Natural killer cell (primary cell): ENCODE results near the gene NPEPPS. TPM values are rescaled to one million over a fixed set of nuclear protein-coding genes. Genes with fewer than 3 reads are reported as not detected.
A peak's percentile ranks its signal among the peaks of the same experiment; 100 is the strongest.

Experiments
- ATAC-seq, 3 donors: fragments of 150-1000 bp in 2 of 3; fragments of 200-7000 bp in 1 of 3; cut with Tn5 transposase; 1 replicate in 1 of 3; 2 replicates in 2 of 3; pipeline ENCODE4 v1.10.0; 2021; ENCODE audit warnings: mild to moderate bottlenecking in 2 of 3, moderate library complexity in 2 of 3
- DNase-seq, 2 donors: peaks; one replicate each; pipeline versions ENCODE4 v3.0.0 to v3.0.0-alpha.2; 2013 to 2021; ENCODE audit warnings: mixed read lengths in 1 of 2
- H3K27ac ChIP-seq: one replicate; pipeline ENCODE4 v1.5.1; 2013; ENCODE audit warnings: mild to moderate bottlenecking, low read length
- H3K27me3 ChIP-seq: one replicate; pipeline ENCODE4 v1.6.1; 2013; ENCODE audit warnings: low read length; ENCODE audit not compliant: control insufficient read depth, insufficient read depth
- H3K36me3 ChIP-seq: one replicate; pipeline ENCODE4 v1.6.1; 2013; ENCODE audit warnings: low read length; ENCODE audit not compliant: control insufficient read depth, insufficient read depth
- H3K4me1 ChIP-seq: one replicate; pipeline ENCODE4 v1.6.1; 2013; ENCODE audit warnings: low read length; ENCODE audit not compliant: control insufficient read depth, insufficient read depth
- H3K4me3 ChIP-seq: one replicate; pipeline ENCODE4 v1.5.1; 2013; ENCODE audit warnings: low read length
- H3K9me3 ChIP-seq: one replicate; pipeline ENCODE4 v1.6.1; 2013; ENCODE audit warnings: low read length; ENCODE audit not compliant: control insufficient read depth, insufficient read depth
- H3K27ac Mint-ChIP-seq, 2 donors: one replicate each; pipeline ENCODE4 v1.8.0; 2022; ENCODE audit warnings: mild to moderate bottlenecking in 2 of 2, mixed read lengths in 2 of 2, moderate library complexity in 1 of 2
- H3K27me3 Mint-ChIP-seq, 2 donors: one replicate each; pipeline ENCODE4 v1.8.0; 2022; ENCODE audit warnings: low read depth in 2 of 2, mixed read lengths in 2 of 2
- H3K36me3 Mint-ChIP-seq: one replicate; pipeline ENCODE4 v1.8.0; 2022; ENCODE audit warnings: mixed read lengths
- H3K4me1 Mint-ChIP-seq, 2 donors: one replicate each; pipeline ENCODE4 v1.8.0; 2022; ENCODE audit warnings: mixed read lengths in 2 of 2
- H3K4me3 Mint-ChIP-seq: one replicate; pipeline ENCODE4 v1.8.0; 2022; ENCODE audit warnings: mild to moderate bottlenecking, moderate library complexity, mixed read lengths
- H3K9me3 Mint-ChIP-seq, 2 donors: one replicate each; pipeline ENCODE4 v1.8.0; 2022; ENCODE audit warnings: mixed read lengths in 2 of 2
- WGBS: methylation state at CpG from one replicate; pipeline ENCODE4 v1.1.7; 2013; ENCODE audit warnings: missing lambda C conversion rate; ENCODE audit not compliant: insufficient coverage; 5-methylcytosine and 5-hydroxymethylcytosine counted together
- intact Hi-C: fragments of 100-400 bp; cut with micrococcal nuclease; formaldehyde crosslinking; loops from one replicate; pipeline ENCODE4 v1.14.2; 2022
- total RNA-seq, 4 donors: library from RNA; stranded (reverse); fragments of 120-200 nt in 1 of 4; gene quantifications; one replicate each; pipeline versions ENCODE4 v1.2.3 to v1.2.4, GENCODE V29; 2013 to 2022
- TF ChIP-seq, protein P1 (sequence below): fragments of 200-600 bp; IDR thresholded peaks from one replicate; pipeline ENCODE4 v1.8.0; 2022; ENCODE audit warnings: antibody characterized with exemption

Gene NPEPPS
- total RNA-seq, 3 donors from 2014 or later (not counting 1 experiment from before 2014, with no cell fraction given): 139 to 168 (median 153) TPM

GRCh38 chr17:47611372-47612350, 80.8 kb downstream of the NPEPPS start:
- TF ChIP-seq, protein P1, sequence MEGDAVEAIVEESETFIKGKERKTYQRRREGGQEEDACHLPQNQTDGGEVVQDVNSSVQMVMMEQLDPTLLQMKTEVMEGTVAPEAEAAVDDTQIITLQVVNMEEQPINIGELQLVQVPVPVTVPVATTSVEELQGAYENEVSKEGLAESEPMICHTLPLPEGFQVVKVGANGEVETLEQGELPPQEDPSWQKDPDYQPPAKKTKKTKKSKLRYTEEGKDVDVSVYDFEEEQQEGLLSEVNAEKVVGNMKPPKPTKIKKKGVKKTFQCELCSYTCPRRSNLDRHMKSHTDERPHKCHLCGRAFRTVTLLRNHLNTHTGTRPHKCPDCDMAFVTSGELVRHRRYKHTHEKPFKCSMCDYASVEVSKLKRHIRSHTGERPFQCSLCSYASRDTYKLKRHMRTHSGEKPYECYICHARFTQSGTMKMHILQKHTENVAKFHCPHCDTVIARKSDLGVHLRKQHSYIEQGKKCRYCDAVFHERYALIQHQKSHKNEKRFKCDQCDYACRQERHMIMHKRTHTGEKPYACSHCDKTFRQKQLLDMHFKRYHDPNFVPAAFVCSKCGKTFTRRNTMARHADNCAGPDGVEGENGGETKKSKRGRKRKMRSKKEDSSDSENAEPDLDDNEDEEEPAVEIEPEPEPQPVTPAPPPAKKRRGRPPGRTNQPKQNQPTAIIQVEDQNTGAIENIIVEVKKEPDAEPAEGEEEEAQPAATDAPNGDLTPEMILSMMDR: no peak
- no peaks in the 10 kb centered on the region for H3K36me3 Mint-ChIP-seq

GRCh38 chr17:47615766-47616424, 85.0 kb downstream of the NPEPPS start:
- Mint-ChIP-seq H3K9me3 (no peaks in the 10 kb centered on the region), H3K4me1 (peaks cover 0 to 4% of the 10 kb centered on the region in 2 donors), H3K27ac (no peak overlapping the region), H3K4me3 (no peak overlapping the region), H3K36me3 (peaks cover 11% of the 10 kb centered on the region), H3K27me3 (no peaks in the 10 kb centered on the region)
- Histone ChIP-seq H3K36me3 (peaks cover 38% of the 10 kb centered on the region), H3K4me3 (no peak overlapping the region), H3K9me3 (no peaks in the 10 kb centered on the region), H3K27me3 (no peaks in the 10 kb centered on the region), H3K4me1 (no peaks in the 10 kb centered on the region), H3K27ac (no peak overlapping the region)
- TF ChIP-seq, protein P1: peak; percentile 82
- intact Hi-C loops: loop anchor here (1.0 to 10.0 kb wide), 3 partner anchors 254 to 671 kb away; no protein-coding TSS in a partner anchor
- WGBS: 82% methylated on average over 8 of the region's 8 CpGs
- peak in 2 of 3 donors; percentile 59 to 67 for ATAC-seq
- peak in 1 of 2 donors; percentile 78 for DNase-seq

More at GRCh38 chr17:47611372-47612350, 80.8 kb downstream of the NPEPPS start:
- Mint-ChIP-seq H3K27ac (no peak overlapping the region), H3K4me3 (no peak overlapping the region), H3K27me3 (no peaks in the 10 kb centered on the region), H3K9me3 (no peaks in the 10 kb centered on the region), H3K4me1 (peaks cover 0 to 8% of the 10 kb centered on the region in 2 donors)
- Histone ChIP-seq H3K4me3 (no peak overlapping the region), H3K9me3 (no peaks in the 10 kb centered on the region), H3K36me3 (peaks cover 36% of the 10 kb centered on the region), H3K4me1 (no peaks in the 10 kb centered on the region), H3K27me3 (no peaks in the 10 kb centered on the region), H3K27ac (no peak overlapping the region)
- intact Hi-C loops: loop anchor here (10.0 kb wide), 1 partner anchor 667 kb away; no protein-coding TSS in a partner anchor
- DNase-seq (no peak), ATAC-seq (no peak)
- 100% methylated on average over 3 of the region's 5 CpGs for WGBS

DNA sequence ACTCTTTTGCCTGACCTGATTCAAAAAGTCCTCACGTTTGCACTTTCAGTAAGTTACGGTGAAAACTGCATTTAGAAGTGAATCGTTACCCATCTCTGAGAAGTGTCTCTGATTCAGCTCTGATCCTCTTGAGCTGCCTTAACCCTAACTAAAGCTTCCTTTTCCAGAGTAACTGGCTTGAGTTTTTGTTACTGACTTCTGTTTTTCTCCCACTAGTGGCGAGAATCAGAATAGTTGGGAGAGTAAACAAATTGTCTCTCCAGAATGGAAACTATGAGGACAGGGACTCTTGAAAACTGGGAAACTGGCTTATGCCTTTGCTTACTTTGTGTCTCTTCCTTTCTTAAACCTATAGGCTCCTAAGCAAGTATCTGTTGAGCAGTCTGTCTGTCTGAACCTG, 87.5 kb downstream of the NPEPPS start:
- Mint-ChIP-seq H3K27ac (no peak overlapping the region), H3K4me1 (peaks cover 0 to 4% of the 10 kb centered on the region in 2 donors), H3K36me3 (peaks cover 11% of the 10 kb centered on the region), H3K27me3 (no peaks in the 10 kb centered on the region), H3K9me3 (no peaks in the 10 kb centered on the region), H3K4me3 (no peak overlapping the region)
- Histone ChIP-seq H3K9me3 (no peaks in the 10 kb centered on the region), H3K36me3 (peaks cover 49% of the 10 kb centered on the region), H3K4me3 (no peak overlapping the region), H3K27me3 (no peaks in the 10 kb centered on the region), H3K27ac (no peak overlapping the region), H3K4me1 (no peaks in the 10 kb centered on the region)
- ATAC-seq (no peak), DNase-seq (no peak)
- TF ChIP-seq, protein P1: no peak
- 73% methylated on average over 4 of the region's 4 CpGs for WGBS
- intact Hi-C loops: loop anchor here (10.0 kb wide), 1 partner anchor 674 kb away; no protein-coding TSS in a partner anchor
